Erythroblast (primary cell): ENCODE results near the gene NME2.

Experiments used
- GATA1 ChIP-seq: IDR thresholded peaks from 2 replicates; pipeline ENCODE4 v1.6.1; 2011; ENCODE audit warnings: low read depth, mild to moderate bottlenecking, control low read depth, low read length, moderate library complexity
- POLR2A ChIP-seq: IDR thresholded peaks from 2 replicates; pipeline ENCODE4 v1.6.1; 2011; ENCODE audit warnings: mild to moderate bottlenecking, low read length

DNA sequence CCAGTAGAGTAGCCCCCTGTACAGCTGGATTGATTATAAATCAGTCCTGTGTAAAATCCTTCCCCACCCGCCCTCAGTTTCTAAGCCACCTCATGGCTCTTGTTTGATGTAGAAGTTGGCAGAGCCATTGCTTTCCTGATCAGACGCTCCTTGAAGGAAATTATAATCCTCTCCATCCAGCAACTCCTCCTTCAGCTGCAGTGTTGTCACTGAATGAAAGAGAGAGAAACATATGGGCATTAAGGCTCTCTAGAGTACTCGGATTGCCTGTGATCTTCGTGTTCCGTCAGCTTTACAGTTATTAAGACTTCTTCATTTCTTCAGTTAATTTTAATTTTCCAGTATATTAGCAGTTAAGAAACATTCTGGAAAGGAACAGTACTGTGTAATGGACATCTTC, 14.3 kb downstream of the NME2 start:
- TF ChIP-seq POLR2A (no peak), GATA1 (no peak)
